NCI-H524 (cell line): ENCODE results near the gene LRFN2.

ENCODE experiments used
- DNase-seq, 2 experiments: peaks; one replicate each; lab custom pipeline; 2025; lab: John Stamatoyannopoulos, UW

LRFN2 gene

GRCh38 chr6:40476673-40477072 lies 110.5 kb downstream of the LRFN2 start:
- DNase-seq: no peak

GRCh38 chr6:40474937-40475336 lies 112.2 kb downstream of the LRFN2 start:
- no peak for DNase-seq

DNA sequence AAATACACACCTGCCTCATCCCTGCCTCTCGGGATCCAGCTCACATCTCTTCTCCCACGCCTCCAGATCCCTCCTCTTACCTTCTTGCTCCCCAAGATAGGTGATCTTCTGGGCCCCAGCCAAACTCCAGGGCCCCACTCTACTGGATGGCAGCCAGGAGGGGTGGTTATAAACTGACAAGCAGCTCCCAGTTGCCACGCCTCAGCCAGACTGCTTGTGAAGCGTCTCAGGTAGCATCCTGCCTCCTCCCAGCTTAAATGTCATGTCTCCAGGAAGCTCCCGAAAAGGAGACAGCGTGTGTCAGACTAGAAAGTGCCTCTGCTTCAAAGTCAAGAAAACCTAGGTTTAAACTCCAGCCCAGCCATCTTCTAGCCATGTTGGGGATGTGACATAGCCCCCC lies 114.1 kb downstream of the LRFN2 start:
- DNase-seq: peak in 1 of 2 experiments; percentile 55

GRCh38 chr6:40472353-40472752 lies 114.8 kb downstream of the LRFN2 start:
- peak; percentile 94 to 98 for DNase-seq

DNA sequence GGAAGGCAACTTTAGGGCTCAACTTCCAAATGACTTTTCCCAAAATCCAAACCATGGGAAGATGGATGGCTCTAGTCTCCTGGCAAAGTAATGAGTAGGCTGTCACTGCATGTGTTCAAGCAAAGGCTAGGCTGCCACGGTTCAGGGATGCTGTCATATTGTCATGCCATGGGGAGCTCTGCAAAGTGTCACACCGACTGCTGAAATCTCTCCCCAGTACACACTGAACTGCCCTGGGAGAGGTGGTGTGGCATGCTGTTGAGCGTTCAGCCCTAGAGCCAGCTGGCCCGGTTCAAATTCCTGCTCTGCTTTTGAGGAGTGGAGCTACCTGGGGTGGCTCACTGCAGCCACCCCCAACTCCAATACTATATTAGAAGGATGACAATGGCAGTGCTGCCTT lies 115.9 kb downstream of the LRFN2 start:
- no peak for DNase-seq

- DNase-seq: no peak
These were observed 117.8 kb downstream of the LRFN2 start for GRCh38 chr6:40469323-40469722.

DNA sequence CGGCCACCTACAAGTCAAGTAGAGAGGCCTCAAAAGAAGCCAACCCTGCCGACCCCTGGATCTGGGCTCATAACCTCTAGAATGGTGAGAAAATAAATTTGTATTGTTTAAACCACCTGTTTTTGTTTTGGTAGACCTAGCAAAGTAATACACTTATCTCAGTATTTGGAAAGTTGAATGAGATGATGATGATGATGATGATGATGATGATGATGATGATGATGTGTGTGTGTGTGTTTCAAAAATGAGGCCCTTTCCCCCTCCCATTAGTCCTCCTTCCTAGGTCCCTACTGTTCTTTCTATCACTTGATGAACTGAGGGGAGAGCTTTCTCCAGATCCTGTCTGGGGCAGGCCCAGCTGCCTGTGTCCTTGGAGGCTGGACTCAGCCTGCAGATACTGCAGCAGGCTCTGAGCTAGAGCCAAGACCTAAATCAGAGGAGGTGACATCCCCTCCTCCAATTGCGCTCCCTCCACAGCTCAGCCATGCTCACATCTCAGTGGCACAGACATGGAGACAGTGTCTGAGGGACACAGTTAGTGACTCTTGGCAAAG lies 120.1 kb downstream of the LRFN2 start:
- DNase-seq: no peak

GRCh38 chr6:40461643-40462042 lies 125.5 kb downstream of the LRFN2 start:
- DNase-seq: no peak

DNA sequence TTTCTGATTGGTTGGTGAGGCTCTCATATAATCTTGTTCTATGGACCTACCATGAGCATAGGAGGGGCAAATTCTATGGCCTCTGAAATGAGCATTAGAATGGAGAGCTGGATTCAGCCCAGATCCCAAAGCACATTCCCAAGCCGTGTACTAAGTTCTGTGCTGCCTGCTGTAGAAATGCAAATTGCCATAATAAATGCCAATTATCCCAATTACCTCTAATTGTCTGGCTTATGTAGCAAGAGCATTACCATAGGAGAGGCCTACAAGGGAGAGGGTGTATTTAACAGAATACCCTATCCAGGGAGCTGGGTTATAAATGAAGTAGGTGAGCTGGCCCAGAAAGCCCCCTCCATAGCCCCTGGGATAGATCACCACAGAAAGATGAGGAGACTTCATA lies 126.8 kb downstream of the LRFN2 start:
- peak in 1 of 2 experiments; percentile 14 for DNase-seq

GRCh38 chr6:40457261-40457660 lies 129.9 kb downstream of the LRFN2 start:
- DNase-seq: no peak

- no peak for DNase-seq
These were observed 130.7 kb downstream of the LRFN2 start for GRCh38 chr6:40456390-40457013.

- no peak for DNase-seq
These were observed 131.3 kb downstream of the LRFN2 start for GRCh38 chr6:40455686-40456389.

DNA sequence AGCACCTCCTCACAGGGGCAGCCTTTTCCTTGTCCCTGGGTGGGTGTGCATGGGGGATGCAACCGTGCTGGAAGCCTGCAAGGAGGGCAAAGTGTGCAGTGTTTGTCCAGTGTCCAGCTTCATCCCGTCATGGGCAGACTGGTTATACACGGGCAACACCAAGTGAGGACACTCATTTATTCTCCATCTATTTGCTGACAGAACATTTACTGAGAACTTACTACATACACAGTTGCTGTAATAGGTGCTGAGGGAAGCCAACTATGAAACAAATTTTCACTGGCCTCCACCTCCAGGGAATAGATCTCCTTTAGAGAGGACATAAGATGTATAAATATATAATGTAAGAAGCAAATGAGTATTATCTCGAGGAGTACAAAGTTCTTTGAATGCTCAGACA lies 136.7 kb downstream of the LRFN2 start:
- DNase-seq: no peak

- no peak for DNase-seq
These were observed 142.4 kb downstream of the LRFN2 start for GRCh38 chr6:40444811-40445210.

- no peak for DNase-seq
These were observed 142.9 kb downstream of the LRFN2 start for GRCh38 chr6:40444312-40444711.

- no peak for DNase-seq
These were observed 143.3 kb downstream of the LRFN2 start for GRCh38 chr6:40443842-40444241.

DNA sequence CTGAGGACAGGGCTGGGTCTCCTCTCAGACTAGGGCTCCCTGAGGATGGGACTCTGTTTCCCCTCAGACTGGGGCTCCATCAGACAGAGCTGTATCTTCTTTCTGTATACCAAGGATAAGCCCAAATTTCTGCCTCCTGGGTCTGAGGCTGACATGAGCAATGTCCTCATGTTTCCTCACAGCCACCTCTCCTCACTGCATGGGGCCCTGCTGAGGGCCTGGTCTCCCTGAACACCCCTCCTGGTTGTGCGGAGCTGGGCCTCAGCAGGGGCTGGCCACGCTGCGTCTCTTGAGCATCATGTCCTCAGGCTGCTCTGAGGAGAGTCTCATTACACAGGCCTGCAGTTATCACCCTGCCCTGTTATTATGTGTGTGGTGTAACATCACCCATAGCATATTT lies 144.6 kb downstream of the LRFN2 start:
- DNase-seq: no peak

DNA sequence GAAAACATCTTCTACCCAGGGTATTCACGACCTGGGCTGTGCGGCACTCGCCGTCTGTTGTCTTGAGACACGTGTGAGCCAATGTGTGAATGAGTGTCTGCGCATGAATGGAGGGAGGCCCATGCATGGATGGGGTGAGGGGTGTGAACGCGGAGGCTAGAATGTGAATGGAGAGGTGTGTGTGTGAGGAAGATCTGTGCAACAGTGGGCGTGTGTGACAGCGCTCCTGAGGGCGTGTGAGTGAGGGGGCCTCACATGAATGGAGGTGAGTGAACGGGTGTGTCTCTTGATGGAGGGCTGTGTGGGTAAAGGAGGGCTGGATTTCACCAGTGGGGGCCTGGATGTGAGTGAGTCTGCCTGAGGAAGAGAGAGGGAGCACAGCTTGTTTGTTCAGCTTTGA lies 146.0 kb downstream of the LRFN2 start:
- no peak for DNase-seq

DNA sequence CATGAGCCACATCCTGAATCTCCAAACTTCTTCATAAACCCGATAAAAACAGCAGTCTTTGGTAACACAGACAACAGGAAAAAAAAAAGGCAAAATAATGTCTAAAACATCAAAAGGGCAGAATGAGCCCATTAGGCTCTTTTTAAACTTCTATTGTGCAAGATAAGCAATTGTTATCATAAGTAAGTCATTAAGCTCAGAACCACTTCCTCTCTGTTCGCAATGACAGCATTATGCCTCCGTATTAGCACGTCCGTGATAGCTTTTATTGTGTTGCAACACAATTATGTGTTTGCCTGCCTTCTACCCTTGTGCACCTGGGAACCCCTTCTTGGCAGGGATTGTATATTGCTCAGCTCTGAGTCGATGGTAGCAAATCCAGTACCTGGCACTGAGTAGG lies 147.1 kb downstream of the LRFN2 start:
- no peak for DNase-seq

DNA sequence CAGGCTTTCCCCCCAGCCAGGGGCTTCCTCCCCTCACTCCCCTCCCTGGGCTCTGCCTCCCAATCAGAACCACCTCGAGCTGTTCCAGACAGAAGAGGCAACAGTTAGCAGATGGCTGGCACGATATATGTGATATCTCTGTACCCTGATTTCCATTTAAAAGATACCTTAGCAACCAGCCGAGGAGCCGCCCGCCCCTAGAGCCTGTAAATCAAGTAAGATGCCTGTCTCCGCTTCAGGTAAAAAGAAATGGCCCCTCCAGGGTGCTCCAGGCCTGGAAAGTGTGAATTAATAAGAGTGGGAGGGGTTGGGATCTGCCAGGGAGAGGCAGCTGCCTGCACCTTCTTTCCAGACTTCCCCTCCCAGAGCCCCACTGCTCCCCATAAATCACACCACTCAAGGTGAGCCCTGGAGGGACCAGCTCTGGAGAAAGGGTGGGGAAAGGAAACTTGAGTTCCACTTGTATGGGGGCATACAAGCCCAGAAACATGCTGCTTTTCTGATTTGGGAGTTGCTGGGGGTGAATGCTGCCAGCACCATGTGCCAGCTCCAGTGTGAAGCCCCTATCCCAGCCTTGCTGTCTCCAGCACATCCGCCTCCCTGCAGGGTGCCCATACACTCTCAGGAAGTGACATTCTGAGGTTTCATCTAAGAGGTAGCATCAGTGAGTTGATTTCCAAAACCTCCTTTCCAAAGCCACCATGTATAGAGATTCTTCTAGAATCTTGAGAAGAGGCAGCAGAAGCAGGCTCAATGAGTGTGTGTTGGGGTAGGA lies 148.0 kb downstream of the LRFN2 start:
- DNase-seq: peak in 1 of 2 experiments; percentile 20

DNA sequence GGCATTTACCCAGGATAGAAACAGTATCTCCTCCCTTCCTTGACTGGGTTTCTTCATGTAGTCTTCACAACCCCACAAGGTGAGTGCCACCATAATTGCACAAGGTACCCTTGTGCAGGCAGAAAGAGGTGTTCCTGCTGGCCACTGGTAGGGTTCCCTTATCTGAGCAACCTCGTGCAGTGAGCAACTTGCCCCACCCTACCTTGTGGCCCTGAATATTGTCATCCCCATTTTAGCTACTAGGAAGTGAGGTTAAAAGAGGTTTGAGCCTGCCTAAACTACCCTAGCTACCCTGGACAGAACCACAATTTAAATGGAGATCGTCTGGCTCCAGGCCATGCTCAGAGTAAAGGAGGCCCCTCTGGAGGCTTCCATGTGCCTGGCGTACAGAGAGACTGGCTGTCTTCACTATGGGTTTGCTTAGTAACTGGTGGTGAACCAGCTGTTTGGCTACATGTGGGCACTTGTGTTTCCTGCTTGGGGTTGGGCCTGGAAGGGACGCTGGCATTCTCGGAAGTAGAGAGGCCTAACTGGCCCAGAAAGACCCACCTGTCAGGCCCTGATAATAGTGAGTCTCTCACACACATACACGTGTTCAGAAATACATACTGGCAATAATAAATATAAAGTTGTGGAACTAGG lies 148.8 kb downstream of the LRFN2 start:
- DNase-seq: peak in 1 of 2 experiments; percentile 12

DNA sequence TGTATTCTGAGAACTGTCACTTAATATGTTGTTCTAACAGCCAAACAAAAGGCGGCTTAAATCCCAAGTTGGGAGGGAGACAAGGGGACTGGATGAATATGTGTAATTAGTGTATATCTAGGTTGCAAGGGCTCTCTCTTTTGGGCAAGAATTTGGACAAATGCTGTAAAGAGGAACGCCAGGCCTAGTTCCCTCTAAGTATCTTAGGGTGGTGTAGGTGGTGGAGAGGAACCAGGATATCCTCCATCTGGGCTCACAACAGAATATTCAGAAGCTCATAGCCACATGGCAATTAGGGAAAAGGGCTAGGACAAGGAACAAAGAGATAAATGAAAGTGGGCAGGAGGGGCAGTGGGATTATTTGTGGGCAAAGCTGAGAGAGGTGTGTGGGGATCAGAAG lies 149.5 kb downstream of the LRFN2 start:
- peak; percentile 39 to 70 for DNase-seq
